Stimulated activated CD8-positive, alpha-beta memory T cell treated with anti-CD3 and anti-CD28 coated beads, Interleukin-15, amount 100 ng/mL, for 48 hours (primary cell): ENCODE data around the gene AHI1.

ENCODE experiments used
- DNase-seq, 2 donors: peaks; one replicate each; pipeline ENCODE4 v3.0.0-alpha.2; 2020; ENCODE audit warnings: low read depth in 2 of 2

Gene AHI1

DNA sequence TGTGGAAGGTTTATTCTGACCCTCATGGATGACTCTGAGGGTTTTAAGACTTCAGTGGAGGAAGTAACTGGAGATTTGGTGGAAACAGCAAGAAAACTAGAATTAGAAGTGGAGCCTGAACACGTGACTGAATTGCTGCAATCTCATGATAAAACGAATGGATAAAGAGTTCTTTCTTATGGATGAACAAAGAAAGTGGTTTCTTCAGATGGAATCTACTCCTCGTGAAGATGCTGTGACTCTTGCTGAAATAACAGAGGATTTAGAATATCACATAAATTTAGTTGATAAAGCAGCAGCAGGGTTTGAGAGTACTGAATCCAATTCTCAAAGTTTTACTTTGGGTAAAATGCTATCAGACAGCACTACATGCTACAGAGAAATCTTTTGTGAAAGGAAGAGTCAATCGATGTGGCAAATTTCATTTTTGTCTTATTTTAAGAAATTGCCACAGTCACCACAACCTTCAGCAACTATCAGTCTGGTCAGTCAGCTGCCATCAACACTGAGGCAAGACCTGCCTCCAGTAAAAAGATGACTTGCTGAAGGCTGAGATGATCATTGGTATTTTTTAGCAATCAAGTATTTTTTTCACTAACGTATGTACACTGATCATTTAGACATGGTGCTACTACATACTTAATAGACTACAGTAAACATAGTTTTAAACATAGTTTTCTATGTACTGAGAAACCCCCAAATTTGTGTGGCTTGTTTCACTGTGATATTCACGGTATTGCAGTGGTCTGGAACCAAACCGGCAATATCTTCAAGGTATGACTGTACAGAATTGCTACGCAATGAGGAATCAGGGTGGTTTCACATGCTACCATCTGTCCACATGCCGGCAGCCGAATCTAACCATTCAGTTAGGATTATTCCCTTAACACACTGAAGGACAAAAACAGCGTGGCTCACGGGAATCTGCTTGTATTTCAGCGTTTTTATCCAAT lies 167.4 kb downstream of the AHI1 start:
- DNase-seq = no peak

GRCh38 chr6:135328136-135328535 lies 169.4 kb downstream of the AHI1 start:
- no peak for DNase-seq

DNA sequence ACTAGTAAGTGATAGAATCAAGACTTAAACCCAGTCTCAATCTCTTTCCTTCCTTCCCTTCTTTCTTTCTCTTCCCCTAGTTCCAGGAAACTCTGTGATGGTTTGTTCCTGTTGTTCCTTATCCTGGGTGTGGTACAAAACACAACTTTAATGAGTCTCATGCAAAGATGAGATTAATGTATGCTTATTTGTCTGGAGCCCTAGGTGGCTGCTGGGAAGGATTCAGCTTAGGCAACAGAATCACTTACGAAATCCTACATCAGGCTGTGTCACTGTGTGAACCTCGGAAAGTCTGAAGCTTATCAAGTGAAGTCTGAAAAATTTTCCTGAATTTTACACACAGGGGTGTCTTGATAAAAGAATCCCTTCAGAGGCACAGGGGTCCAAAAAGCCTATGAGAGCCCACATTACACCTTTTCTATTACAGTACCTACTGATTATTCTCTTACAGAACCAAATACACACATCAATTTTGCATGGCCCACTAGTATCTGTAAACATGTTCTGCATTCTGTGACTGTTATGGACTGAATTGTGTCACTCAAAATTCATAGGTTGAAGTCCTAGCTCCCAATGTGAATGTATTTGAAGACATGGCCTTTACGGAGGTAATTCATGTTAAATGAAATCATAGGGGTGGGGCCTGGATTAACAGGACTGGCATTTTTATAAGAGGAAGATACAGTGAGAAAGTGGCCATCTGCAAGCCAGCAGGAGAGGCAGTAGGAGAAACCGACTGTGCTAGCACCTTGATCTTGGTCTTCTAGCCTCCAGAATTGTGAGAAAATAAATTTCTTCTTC lies 171.7 kb downstream of the AHI1 start:
- no peak for DNase-seq

- no peak for DNase-seq
Observed at GRCh38 chr6:135324531-135324930, 173.0 kb downstream of the AHI1 start.

GRCh38 chr6:135323979-135324378 lies 173.6 kb downstream of the AHI1 start:
- no peak for DNase-seq

- DNase-seq = peak in 1 of 2 donors; percentile 2
Observed at GRCh38 chr6:135323202-135323668, 174.3 kb downstream of the AHI1 start.

- no peak for DNase-seq
Observed at GRCh38 chr6:135322427-135323201, 174.9 kb downstream of the AHI1 start.

GRCh38 chr6:135320721-135321621 lies 176.6 kb downstream of the AHI1 start:
- no peak for DNase-seq

GRCh38 chr6:135319819-135320218 lies 177.7 kb downstream of the AHI1 start:
- DNase-seq = no peak

DNA sequence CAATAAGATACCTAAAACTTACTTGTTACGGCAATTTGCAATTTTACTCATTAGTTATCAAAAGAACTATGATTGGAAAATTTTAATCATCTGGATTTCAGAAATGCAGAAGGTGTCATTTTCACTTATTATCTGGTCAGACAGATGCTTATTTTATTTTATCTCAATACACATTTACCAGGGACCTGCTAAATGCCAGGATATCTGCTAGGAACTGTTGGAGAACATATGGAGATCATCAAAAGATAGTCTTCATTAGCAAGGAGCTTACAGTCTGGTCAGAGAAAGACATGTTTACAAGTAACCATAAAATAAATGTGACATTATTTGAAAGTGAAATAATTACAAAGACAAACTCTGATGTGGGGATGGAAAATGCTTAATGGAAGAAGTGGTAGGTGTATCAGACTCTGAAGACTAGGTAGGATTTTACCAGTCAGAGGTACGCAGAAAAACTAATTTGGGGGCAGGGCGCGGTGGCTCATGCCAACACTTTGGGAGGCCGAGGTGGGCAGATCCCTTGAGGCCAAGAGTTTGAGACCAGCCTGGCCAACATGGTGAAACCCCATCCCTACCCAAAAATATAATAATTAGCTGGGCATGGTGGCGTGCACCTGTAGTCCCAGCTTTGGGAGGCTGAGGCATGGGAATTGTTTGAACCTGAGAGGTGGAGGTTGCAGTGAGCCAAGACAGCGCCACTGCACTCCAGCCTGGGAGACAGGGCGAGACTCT lies 178.6 kb downstream of the AHI1 start:
- DNase-seq = no peak

DNA sequence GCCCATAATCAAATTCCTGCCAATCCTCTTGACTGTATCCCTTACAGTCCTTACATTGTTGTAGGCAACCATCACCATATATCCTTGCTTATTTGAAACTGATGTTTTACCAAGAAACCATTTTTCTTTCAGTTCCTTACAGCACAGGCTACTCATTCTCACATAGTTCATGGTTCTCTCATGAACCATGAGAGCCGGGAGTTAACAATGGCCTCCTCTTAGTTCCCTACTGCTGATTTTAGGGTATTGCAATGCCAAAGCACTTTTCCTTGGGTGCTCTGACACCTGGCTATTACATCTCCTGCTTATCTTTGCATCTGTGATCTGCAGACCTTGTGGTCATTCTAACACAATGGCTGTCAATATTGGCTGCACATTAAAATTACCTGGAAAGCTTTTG lies 183.0 kb downstream of the AHI1 start:
- DNase-seq = no peak

- DNase-seq = no peak
Observed at GRCh38 chr6:135311446-135312200, 185.9 kb downstream of the AHI1 start.

DNA sequence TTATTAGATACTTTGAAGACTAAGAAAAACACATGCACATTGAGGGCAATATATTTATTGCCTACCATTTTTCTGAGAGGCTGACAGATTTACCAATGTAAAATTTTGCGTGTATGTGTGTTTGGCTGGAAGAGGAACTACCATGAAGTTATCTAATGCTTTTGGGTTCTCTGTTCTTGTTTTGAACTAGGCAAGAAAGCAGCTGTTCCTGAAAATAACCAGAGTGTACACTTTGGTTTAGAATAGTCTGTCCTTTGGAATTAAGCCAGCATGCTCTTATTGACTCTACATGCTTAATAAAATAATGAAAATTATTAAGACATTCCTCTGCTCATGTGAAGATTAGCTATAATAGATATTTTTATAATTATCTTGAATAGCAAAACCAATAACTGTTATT lies 187.2 kb downstream of the AHI1 start:
- no peak for DNase-seq

DNA sequence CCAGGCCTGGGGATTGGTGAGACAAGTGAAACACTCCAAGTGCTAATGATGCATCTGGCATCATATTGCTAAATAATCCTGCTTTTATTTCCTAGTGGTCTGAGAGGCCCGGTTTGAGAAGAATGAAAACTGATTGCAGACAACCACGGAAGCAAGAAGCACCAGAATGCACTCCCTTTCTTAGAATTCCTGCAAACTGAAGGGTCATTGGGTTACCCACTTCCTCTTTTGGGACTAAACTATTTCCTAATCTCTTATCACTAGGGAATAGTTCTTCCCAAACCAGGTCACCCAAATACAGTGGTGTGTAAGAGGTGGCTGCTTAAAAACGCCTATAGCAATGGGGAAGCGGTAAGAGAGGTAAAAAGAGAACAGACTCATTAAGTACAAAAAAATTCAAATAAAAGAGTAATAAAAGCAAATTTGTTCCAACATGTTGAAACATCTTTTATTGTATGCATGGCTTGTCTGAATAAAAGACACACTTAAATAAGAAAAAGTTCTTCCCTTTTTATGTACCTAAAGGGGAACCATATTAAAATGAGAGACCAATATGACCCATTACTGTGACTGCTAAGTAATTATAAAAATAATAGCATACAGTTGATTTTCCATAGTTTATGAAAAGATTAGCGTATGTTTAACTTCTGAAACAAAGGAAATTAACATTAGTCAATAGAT lies 190.7 kb downstream of the AHI1 start:
- DNase-seq = no peak

DNA sequence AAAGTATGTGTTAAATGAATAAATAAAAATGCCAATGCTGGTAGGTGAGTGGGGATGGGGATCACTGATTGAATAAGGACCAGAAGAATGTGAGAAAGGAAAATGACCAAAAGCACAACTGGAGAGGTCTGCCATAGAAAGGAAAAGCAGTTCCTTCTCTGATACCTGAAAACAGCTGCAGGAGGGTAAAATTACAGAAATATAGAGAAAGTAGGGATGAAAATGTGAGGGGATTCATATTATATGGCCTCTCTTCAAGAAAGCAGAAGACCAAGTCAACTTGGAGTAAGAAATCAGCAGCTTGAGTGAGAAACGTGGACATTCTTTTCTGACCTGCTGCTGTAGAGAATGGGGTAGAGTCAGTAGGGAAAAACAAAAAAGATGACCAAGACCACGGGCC lies 191.4 kb downstream of the AHI1 start:
- DNase-seq = no peak

DNA sequence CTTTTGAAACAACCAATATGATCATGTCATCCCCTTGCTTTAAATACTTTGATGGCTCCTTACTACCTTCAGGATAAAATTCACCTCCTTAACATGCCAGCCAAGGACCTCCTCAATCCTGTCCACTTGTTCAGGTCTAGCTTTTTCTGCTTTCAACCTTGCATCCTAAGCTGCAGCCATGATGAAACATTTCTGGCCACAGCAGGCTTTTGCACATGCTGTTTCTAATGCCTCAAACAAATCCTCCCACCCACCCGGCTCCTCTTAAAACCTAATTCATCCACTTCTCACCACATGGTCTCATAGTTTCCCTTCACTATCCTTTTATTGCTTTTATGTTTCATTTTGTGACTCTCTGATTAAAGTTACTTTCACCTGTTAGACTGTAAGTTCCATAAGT lies 191.9 kb downstream of the AHI1 start:
- no peak for DNase-seq

- DNase-seq = no peak
Observed at GRCh38 chr6:135304883-135305282, 192.7 kb downstream of the AHI1 start.

- DNase-seq = no peak
Observed at GRCh38 chr6:135301304-135301703, 196.2 kb downstream of the AHI1 start.

DNA sequence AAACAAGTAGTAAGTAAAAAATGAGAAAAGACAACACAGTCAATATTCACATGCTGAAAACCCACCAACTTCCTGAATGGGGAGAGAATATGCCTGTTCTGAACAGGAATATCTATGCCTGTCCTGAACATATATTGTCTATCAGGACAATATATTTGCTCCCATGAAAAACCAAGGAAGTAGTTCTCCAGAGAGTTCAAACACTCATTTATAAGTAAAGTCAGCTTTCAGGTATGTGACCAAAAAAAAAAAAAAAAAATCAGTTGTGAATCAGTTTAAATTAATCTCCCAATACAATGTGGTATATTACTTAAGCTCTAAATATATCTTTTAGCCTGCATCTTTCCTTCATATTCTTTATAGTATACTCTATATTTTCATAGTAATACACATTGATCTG lies 197.0 kb downstream of the AHI1 start:
- no peak for DNase-seq
